Measurements from ENCODE around the gene BRSK1. TPM values are rescaled to one million over a fixed set of nuclear protein-coding genes. Genes with fewer than 3 reads are reported as not detected.
"Not testable (repeated sequence)": the region's sequence is repeated elsewhere in the genome, so short reads cannot be mapped to it uniquely, and the experiment has no call there.

Gene BRSK1
- total RNA-seq, 1 donor from 2014 or later, result 1.3 TPM

DNA sequence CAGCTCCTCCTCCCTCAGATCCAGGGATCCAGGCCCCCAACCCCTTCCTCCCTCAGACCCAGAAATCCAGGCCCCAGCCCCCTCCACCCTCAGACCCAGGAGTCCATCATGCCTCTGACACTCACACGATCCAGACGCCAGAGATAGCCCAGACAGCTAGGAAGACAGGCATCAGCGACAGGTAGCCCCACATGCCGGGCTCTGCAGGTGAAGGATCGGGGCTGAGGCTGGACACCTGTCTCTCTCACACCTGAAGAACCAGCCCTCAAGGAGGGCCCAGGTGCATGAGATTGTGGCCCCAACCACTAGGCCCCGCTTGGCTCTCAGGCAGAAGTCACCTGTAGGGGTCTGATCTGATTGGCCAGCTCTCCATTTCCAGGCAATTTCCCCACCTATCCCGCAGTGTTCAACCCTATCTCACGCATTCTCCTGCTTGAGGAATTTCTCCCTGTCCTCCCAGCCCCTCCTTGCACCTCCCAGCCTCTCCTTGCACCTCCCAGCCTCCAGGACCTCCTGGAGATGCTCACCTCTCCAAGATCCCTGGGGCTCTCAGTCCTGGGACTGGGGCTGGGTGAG, 37.1 kb downstream of the BRSK1 start:
- ATAC-seq, result no peak
- TF ChIP-seq, protein P1, sequence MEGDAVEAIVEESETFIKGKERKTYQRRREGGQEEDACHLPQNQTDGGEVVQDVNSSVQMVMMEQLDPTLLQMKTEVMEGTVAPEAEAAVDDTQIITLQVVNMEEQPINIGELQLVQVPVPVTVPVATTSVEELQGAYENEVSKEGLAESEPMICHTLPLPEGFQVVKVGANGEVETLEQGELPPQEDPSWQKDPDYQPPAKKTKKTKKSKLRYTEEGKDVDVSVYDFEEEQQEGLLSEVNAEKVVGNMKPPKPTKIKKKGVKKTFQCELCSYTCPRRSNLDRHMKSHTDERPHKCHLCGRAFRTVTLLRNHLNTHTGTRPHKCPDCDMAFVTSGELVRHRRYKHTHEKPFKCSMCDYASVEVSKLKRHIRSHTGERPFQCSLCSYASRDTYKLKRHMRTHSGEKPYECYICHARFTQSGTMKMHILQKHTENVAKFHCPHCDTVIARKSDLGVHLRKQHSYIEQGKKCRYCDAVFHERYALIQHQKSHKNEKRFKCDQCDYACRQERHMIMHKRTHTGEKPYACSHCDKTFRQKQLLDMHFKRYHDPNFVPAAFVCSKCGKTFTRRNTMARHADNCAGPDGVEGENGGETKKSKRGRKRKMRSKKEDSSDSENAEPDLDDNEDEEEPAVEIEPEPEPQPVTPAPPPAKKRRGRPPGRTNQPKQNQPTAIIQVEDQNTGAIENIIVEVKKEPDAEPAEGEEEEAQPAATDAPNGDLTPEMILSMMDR (IDR thresholded peaks at IDR 0.05), result no peak
- H3K36me3 ChIP-seq, result no peaks in the 10 kb centered on the region
- intact Hi-C loops (cut with DNase I), result no loop called here
- H3K9me3 ChIP-seq, result no peaks in the 10 kb centered on the region
- no peak overlapping the region for H3K27ac ChIP-seq
- no peaks in the 10 kb centered on the region for H3K4me1 ChIP-seq
- DNase-seq, result no peak
- H3K4me3 ChIP-seq, result no peak overlapping the region
- H3K27me3 ChIP-seq, result no peaks in the 10 kb centered on the region

- Histone ChIP-seq H3K9me3 (no peaks in the 10 kb centered on the region), H3K36me3 (no peaks in the 10 kb centered on the region), H3K27me3 (no peaks in the 10 kb centered on the region), H3K4me1 (no peaks in the 10 kb centered on the region), H3K27ac (no peak overlapping the region), H3K4me3 (no peak overlapping the region)
- ATAC-seq (no peak), DNase-seq (no peak)
- TF ChIP-seq, protein P1 (IDR thresholded peaks at IDR 0.05), result no peak
- intact Hi-C loops (cut with DNase I), result no loop called here
Observed at GRCh38 chr19:55321466-55322137, 37.8 kb downstream of the BRSK1 start.

GRCh38 chr19:55322204-55322885, 38.5 kb downstream of the BRSK1 start:
- TF ChIP-seq, protein P1 (IDR thresholded peaks at IDR 0.05), result no peak
- intact Hi-C loops (cut with DNase I), result no loop called here
- H3K9me3 ChIP-seq, result no peaks in the 10 kb centered on the region
- no peaks in the 10 kb centered on the region for H3K27me3 ChIP-seq
- ATAC-seq, result no peak
- no peak overlapping the region for H3K4me3 ChIP-seq
- DNase-seq, result no peak
- no peak overlapping the region for H3K27ac ChIP-seq
- H3K36me3 ChIP-seq, result no peaks in the 10 kb centered on the region
- H3K4me1 ChIP-seq, result no peaks in the 10 kb centered on the region

DNA sequence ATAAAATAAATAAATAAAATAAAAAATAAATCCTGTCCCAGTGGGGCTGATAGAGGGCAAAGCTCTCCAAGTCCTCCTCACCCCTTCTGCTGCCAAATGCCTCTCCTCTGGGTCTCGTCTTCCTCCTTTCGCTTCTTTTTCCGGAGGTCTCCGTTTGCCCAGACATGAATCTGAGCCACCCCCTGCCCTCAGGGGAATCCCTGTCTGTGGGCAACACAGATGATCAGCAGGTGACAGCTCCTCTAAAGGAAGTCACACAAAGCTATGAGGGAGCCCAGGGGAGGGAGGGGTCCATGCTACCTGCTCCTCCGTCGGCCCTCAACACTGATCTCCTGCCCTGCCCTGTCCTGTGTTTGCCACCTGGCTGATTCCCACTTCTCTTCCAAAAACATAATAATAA, 40.9 kb downstream of the BRSK1 start:
- TF ChIP-seq, protein P1 (IDR thresholded peaks at IDR 0.05), result no peak
- H3K9me3 ChIP-seq, result no peaks in the 10 kb centered on the region
- H3K27me3 ChIP-seq, result no peaks in the 10 kb centered on the region
- no peaks in the 10 kb centered on the region for H3K4me1 ChIP-seq
- peak overlapping the region; percentile 33 for H3K4me3 ChIP-seq
- no peak for DNase-seq
- no peak for ATAC-seq
- H3K36me3 ChIP-seq, result no peaks in the 10 kb centered on the region
- peak overlapping the region; percentile 55 for H3K27ac ChIP-seq
- intact Hi-C loops (cut with DNase I), result no loop called here

DNA sequence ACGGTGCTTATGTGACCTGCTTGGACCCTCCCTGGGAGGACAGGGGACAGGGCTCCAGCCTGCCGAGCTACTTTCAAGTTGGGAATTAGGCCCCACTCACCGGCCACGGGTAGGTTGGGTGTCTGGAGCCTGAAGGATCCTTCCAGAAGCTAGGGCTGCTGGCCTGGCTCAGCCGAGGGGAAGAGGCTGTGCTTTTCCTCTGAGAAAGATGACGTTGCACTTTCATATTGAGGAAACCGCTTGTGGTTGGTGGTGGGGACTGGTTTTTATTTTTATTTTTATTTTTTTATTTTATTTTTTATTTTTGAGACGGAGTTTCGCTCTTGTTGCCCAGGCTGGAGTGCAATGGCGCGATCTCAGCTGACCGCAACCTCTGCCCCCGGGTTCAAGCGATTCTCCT, 41.4 kb downstream of the BRSK1 start, which contains the start of gene TMEM150B:
TMEM150B (minus strand) TSS at position 170 of the 400 bp plus-strand sequence. CDS start 4,305 bp downstream, outside the sequence.
- Histone ChIP-seq H3K4me3 (peak within 1 kb of the TSS; percentile 33), H3K9me3 (no peaks in the 10 kb centered on the region), H3K27me3 (no peaks in the 10 kb centered on the region), H3K4me1 (no peaks in the 10 kb centered on the region), H3K36me3 (no peaks in the 10 kb centered on the region), H3K27ac (peak within 1 kb of the TSS; percentile 55)
- intact Hi-C loops (cut with DNase I), result no loop called here
- TF ChIP-seq, protein P1 (IDR thresholded peaks at IDR 0.05), result no peak
- DNase-seq, result no peak
- peak; percentile 42 for ATAC-seq

- ATAC-seq; intact Hi-C loops (cut with DNase I); H3K9me3 ChIP-seq; H3K4me3 ChIP-seq; DNase-seq; H3K4me1 ChIP-seq; H3K27me3 ChIP-seq; H3K36me3 ChIP-seq; H3K27ac ChIP-seq: not testable (repeated sequence)
Observed at GRCh38 chr19:55328774-55329318, 45.0 kb downstream of the BRSK1 start.

DNA sequence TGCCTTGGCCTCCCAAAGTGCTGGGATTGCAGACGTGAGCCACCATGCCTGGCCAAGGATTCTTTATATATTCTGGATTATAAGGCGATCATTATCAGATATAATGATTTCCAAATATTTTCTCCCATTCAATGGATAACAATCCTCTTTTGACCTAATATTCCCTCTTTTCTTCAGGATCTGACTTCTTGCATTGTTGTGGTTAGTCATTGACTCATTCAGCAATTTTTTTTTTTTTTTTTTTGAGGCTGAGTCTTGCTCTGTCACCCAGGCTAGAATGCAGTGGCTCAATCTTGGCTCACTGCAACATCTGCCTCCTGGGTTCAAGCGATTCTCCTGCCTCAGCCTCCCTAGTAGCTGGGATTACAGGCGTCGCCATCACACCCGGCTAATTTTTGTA, 46.0 kb downstream of the BRSK1 start:
- DNase-seq; intact Hi-C loops (cut with DNase I); H3K4me1 ChIP-seq; H3K36me3 ChIP-seq; H3K27me3 ChIP-seq; ATAC-seq; H3K9me3 ChIP-seq; H3K4me3 ChIP-seq; H3K27ac ChIP-seq: not testable (repeated sequence)
